Tibial nerve (tissue), 4 donors: ENCODE data around the gene PDE8B.

Experiments
- CTCF ChIP-seq, 5 experiments: fragments of 200-600 bp in 3 of 5; fragments of 450-650 bp in 2 of 5; sonication (generic) in 3 of 5; IDR thresholded peaks; one replicate each; pipeline ENCODE4 v1.5.1; 2016 to 2019; ENCODE audit warnings: antibody characterized with exemption in 5 of 5, mild to moderate bottlenecking in 3 of 5, moderate library complexity in 2 of 5
- EP300 ChIP-seq, 2 donors: sonication (generic); formaldehyde crosslinking; IDR thresholded peaks; one replicate each; pipeline ENCODE4 v1.6.1; 2017; ENCODE audit warnings: antibody characterized with exemption in 2 of 2, mild to moderate bottlenecking in 1 of 2
- POLR2A ChIP-seq, 2 donors: fragments of 450-650 bp; IDR thresholded peaks; one replicate each; pipeline ENCODE4 v1.6.1; 2017; ENCODE audit warnings: antibody characterized with exemption in 2 of 2, mild to moderate bottlenecking in 2 of 2, moderate library complexity in 2 of 2

GRCh38 chr5:77163453-77163852, 47.0 kb upstream of the PDE8B start:
- TF ChIP-seq CTCF (IDR thresholded peaks at IDR 0.05) = no peak
- no peak for TF ChIP-seq EP300 (IDR thresholded peaks at IDR 0.05)
- no peak for TF ChIP-seq POLR2A (IDR thresholded peaks at IDR 0.05)
